ENCODE data around the gene MAFG. TPM values are rescaled to one million over a fixed set of nuclear protein-coding genes. Genes with fewer than 3 reads are reported as not detected.

The MAFG gene
- total RNA-seq, 1 experiment from 2014 or later = 49.7 TPM

DNA sequence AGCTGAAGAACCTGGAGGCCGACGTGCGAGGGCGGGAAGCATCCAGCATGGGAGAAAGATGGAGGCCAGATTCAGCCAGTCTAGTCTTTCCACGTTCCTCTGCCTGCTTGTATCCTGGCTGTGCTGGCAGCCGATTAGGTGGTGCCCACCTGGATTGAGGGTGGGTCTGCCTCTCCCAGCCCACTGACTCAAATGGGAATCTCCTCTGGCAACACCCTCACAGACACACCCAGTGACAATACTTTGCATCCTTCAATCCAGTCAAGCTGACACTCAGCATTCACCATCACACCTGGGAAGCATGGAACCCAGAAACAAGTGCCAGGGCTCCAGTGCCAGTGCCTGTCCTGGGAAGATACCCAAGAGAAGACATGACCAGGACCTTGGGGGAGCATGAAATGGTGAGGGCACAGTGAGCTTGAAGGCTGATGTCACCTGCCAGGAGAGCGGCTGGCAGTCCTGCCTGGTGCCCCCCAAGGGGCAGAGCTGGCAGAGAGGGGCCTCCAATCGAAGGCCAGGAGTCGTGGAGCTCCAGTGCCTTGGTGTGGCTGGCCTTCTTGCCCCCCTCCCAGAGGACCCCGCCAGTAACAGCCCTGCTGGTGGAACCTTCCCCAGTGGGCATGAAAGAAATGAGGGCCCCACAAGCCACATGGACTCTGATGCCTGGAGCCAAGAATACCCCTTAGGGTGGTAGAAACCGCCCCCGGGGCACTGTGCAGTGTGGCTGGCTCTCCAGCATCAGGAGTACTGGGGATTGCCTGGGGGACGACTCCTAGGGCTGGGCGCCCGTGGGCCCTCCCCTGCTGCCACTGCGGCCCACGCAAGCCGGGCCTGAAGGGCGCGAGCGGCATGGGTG lies 26.1 kb downstream of the MAFG start:
- POLR2A ChIA-PET (ENCODE audit: low non-redundant PET) = no interaction called here
- intact Hi-C loops (cut with micrococcal nuclease; ENCODE audit: unreplicated experiment) = no loop called here
- H3K4me3 ChIP-seq (ENCODE audit: low read depth, low read length, poor library complexity, severe bottlenecking) = peak overlapping the region; percentile 40

DNA sequence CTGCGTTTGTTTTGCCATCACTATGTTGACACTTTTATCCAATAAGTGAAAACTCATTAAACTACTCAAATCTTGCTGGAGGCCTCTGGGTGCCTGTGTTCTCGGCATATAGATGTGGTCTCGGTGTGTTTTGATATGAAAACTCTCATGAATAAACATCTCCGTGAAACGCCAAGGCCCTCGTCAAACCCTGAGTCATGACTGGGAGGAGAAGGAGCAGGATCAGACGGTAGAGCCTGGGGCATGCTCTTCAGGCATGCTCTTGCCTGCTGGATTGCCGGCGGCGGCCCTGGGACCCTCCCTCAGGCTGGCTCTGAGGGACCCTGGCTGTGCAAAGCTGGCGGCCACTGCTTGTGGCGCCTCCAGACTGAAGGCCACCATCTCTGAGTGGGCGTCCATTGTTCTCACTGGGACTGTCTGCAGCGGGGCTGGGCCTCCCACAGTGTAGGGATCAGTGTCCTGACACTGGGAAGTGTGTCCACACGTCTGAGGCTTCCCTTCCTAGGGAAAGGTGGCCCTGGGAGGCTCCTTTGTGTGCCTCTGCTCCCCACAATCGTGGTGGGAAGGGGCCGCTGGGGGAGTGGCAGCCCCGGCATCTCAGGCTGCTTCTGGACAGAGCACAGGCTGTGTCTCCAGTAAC lies 27.2 kb downstream of the MAFG start:
- peaks cover 11% of the 10 kb centered on the region for H3K4me1 ChIP-seq (ENCODE audit: insufficient read depth, low read length, poor library complexity, severe bottlenecking)
- no peak overlapping the region for H3K4me3 ChIP-seq (ENCODE audit: low read depth, low read length, poor library complexity, severe bottlenecking)
- CTCF ChIA-PET = no interaction called here
- no TSS peak for BruUV-seq (replicated peaks)
- H3K36me3 ChIP-seq (ENCODE audit: insufficient read depth, low read length, poor library complexity, severe bottlenecking) = peaks cover 19% of the 10 kb centered on the region
- H3K27me3 ChIP-seq (replicated peaks; ENCODE audit: insufficient read depth, low read depth, low read length, poor library complexity) = no peaks in the 10 kb centered on the region
- intact Hi-C loops (cut with micrococcal nuclease; ENCODE audit: unreplicated experiment) = no loop called here
- no peak for DNase-seq (ENCODE audit: low spot score)
- H3K27ac ChIP-seq (ENCODE audit: low read depth, low read length, poor library complexity, severe bottlenecking) = no peak overlapping the region
- TF ChIP-seq, protein P1, sequence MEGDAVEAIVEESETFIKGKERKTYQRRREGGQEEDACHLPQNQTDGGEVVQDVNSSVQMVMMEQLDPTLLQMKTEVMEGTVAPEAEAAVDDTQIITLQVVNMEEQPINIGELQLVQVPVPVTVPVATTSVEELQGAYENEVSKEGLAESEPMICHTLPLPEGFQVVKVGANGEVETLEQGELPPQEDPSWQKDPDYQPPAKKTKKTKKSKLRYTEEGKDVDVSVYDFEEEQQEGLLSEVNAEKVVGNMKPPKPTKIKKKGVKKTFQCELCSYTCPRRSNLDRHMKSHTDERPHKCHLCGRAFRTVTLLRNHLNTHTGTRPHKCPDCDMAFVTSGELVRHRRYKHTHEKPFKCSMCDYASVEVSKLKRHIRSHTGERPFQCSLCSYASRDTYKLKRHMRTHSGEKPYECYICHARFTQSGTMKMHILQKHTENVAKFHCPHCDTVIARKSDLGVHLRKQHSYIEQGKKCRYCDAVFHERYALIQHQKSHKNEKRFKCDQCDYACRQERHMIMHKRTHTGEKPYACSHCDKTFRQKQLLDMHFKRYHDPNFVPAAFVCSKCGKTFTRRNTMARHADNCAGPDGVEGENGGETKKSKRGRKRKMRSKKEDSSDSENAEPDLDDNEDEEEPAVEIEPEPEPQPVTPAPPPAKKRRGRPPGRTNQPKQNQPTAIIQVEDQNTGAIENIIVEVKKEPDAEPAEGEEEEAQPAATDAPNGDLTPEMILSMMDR (conservative IDR thresholded peaks at IDR 0.05; ENCODE audit: low read depth, low read length) = no peak
- TF ChIP-seq EZH2 (IDR thresholded peaks at IDR 0.05; ENCODE audit: borderline replicate concordance, low read depth, low read length, poor library complexity, severe bottlenecking) = no peak
- POLR2A ChIA-PET (ENCODE audit: low non-redundant PET) = no interaction called here
- no peaks in the 10 kb centered on the region for H3K9me3 ChIP-seq (ENCODE audit: low read depth, low read length, poor library complexity, severe bottlenecking)

More for the DNA sequence above, 26.1 kb downstream of the MAFG start:
- Histone ChIP-seq H3K27me3 (replicated peaks; ENCODE audit: insufficient read depth, low read depth, low read length, poor library complexity) (no peaks in the 10 kb centered on the region), H3K27ac (ENCODE audit: low read depth, low read length, poor library complexity, severe bottlenecking) (peak overlapping the region; percentile 16), H3K4me1 (ENCODE audit: insufficient read depth, low read length, poor library complexity, severe bottlenecking) (peaks cover 11% of the 10 kb centered on the region), H3K36me3 (ENCODE audit: insufficient read depth, low read length, poor library complexity, severe bottlenecking) (peaks cover 20% of the 10 kb centered on the region), H3K9me3 (ENCODE audit: low read depth, low read length, poor library complexity, severe bottlenecking) (no peaks in the 10 kb centered on the region)
- TF ChIP-seq EZH2 (IDR thresholded peaks at IDR 0.05; ENCODE audit: borderline replicate concordance, low read depth, low read length, poor library complexity, severe bottlenecking) = no peak
- TF ChIP-seq, protein P1 (conservative IDR thresholded peaks at IDR 0.05; ENCODE audit: low read depth, low read length) = no peak
- DNase-seq (ENCODE audit: low spot score) = no peak
- CTCF ChIA-PET = no interaction called here
- BruUV-seq (replicated peaks) = no TSS peak

DNA sequence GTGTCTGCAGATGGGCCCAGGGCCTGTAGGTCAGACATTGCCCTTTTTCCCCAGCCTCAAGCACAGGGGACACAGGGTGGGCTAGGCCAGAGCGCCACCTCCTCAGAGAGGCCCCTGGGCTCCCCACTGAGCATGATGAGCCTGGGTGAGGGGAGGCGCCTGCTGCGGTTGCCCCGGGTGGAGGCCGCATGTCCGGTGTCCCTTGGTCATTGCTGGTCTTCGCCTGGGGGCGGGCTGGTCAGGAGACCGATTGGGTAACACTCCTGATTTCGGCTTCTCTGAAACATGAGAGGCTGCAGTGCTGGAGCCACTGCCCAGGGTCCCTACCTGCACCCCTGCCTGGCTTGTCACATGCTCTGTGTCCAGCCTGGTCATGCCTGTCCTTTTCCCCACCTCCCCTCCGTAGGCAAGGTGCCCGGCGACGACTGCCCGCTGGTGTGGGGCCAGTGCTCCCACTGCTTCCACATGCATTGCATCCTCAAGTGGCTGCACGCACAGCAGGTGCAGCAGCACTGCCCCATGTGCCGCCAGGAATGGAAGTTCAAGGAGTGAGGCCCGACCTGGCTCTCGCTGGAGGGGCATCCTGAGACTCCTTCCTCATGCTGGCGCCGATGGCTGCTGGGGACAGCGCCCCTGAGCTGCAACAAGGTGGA lies 27.9 kb downstream of the MAFG start:
- Histone ChIP-seq H3K4me3 (ENCODE audit: low read depth, low read length, poor library complexity, severe bottlenecking) (no peak overlapping the region), H3K9me3 (ENCODE audit: low read depth, low read length, poor library complexity, severe bottlenecking) (no peaks in the 10 kb centered on the region), H3K36me3 (ENCODE audit: insufficient read depth, low read length, poor library complexity, severe bottlenecking) (peaks cover 23% of the 10 kb centered on the region), H3K27me3 (replicated peaks; ENCODE audit: insufficient read depth, low read depth, low read length, poor library complexity) (no peaks in the 10 kb centered on the region), H3K27ac (ENCODE audit: low read depth, low read length, poor library complexity, severe bottlenecking) (no peak overlapping the region), H3K4me1 (ENCODE audit: insufficient read depth, low read length, poor library complexity, severe bottlenecking) (peaks cover 11% of the 10 kb centered on the region)
- intact Hi-C loops (cut with micrococcal nuclease; ENCODE audit: unreplicated experiment) = no loop called here
- DNase-seq (ENCODE audit: low spot score) = no peak
- no peak for TF ChIP-seq EZH2 (IDR thresholded peaks at IDR 0.05; ENCODE audit: borderline replicate concordance, low read depth, low read length, poor library complexity, severe bottlenecking)
- TF ChIP-seq, protein P1 (conservative IDR thresholded peaks at IDR 0.05; ENCODE audit: low read depth, low read length) = no peak
- ChIA-PET POLR2A (ENCODE audit: low non-redundant PET) (no interaction called here), CTCF (no interaction called here)
- no TSS peak for BruUV-seq (replicated peaks)
